HCT116 (cell line): ENCODE results near the gene CNTN2.

Source experiments
- ATF3 ChIP-seq: IDR thresholded peaks from 2 replicates; pipeline ENCODE4 v1.6.1; 2012
- CTCF ChIP-seq, 3 experiments: fragments of 200-600 bp in 1 of 3; sonication (generic) in 1 of 3; IDR thresholded peaks in 2 of 3; conservative IDR thresholded peaks in 1 of 3; 2 replicates each; pipeline ENCODE4 v1.5.1; 2012 to 2017; ENCODE audit warnings: low read depth in 2 of 3, low read length in 2 of 3, antibody characterized with exemption in 1 of 3, borderline replicate concordance in 1 of 3, control low read depth in 1 of 3, mild to moderate bottlenecking in 1 of 3, mixed read lengths in 1 of 3, mixed run types in 1 of 3, moderate library complexity in 1 of 3; ENCODE audit not compliant: insufficient read depth in 1 of 3
- EGR1 ChIP-seq: IDR thresholded peaks from 2 replicates; pipeline ENCODE4 v1.6.1; 2012; ENCODE audit warnings: low read depth
- EZH2 ChIP-seq: fragments of 200-600 bp; sonication (generic); IDR thresholded peaks from 2 replicates; pipeline ENCODE4 v1.6.1; 2017; ENCODE audit warnings: antibody characterized with exemption, mixed run types
- MAX ChIP-seq: IDR thresholded peaks from 2 replicates; pipeline ENCODE4 v1.6.1; 2012
- POLR2A ChIP-seq: IDR thresholded peaks from 2 replicates; pipeline ENCODE4 v1.7.0; 2011; ENCODE audit warnings: borderline replicate concordance; ENCODE audit not compliant: insufficient read depth, insufficient read length; ENCODE audit errors: extremely low read depth
- POLR2AphosphoS5 ChIP-seq: IDR thresholded peaks from 2 replicates; pipeline ENCODE4 v1.6.1; 2011; ENCODE audit warnings: mild to moderate bottlenecking, low read depth, low read length, moderate library complexity
- REST ChIP-seq: IDR thresholded peaks from 2 replicates; pipeline ENCODE4 v1.6.1; 2012; ENCODE audit warnings: low read depth
- SP1 ChIP-seq: IDR thresholded peaks from 2 replicates; pipeline ENCODE4 v1.6.1; 2012; ENCODE audit warnings: low read depth
- TCF7L2 ChIP-seq: IDR thresholded peaks from 2 replicates; pipeline ENCODE4 v1.7.0; 2011; ENCODE audit warnings: borderline replicate concordance, inconsistent platforms; ENCODE audit not compliant: insufficient read depth, insufficient read length; ENCODE audit errors: extremely low read depth
- ZFX ChIP-seq: fragments of 450-650 bp; IDR thresholded peaks from 2 replicates; pipeline ENCODE4 v1.6.1; 2017
- ZNF274 ChIP-seq: fragments of 200-500 bp; sonication (Bioruptor generic); IDR thresholded peaks from 2 replicates; pipeline ENCODE4 v1.6.1; 2014; ENCODE audit warnings: mild to moderate bottlenecking, low read depth, low read length, inconsistent platforms

GRCh38 chr1:205047764-205048231 is 4.8 kb downstream of the CNTN2 start:
- TF ChIP-seq MAX (no peak), POLR2A (no peak), CTCF (IDR thresholded peaks at IDR 0.05 in 2 of 3, conservative IDR thresholded peaks at IDR 0.05 in 1 of 3; ENCODE audit: borderline replicate concordance in 1 of 3, insufficient read depth in 1 of 3, low read depth in 2 of 3, low read length in 2 of 3) (no peak), ZNF274 (no peak), TCF7L2 (no peak), REST (no peak), ATF3 (no peak), ZFX (no peak), POLR2AphosphoS5 (no peak), SP1 (no peak), EZH2 (no peak), EGR1 (no peak)
